ENCODE results near the gene SERPINA10. TPM values are rescaled to one million over a fixed set of nuclear protein-coding genes. Genes with fewer than 3 reads are reported as not detected.

SERPINA10 gene
- total RNA-seq, 1 experiment from 2014 or later, result not detected

DNA sequence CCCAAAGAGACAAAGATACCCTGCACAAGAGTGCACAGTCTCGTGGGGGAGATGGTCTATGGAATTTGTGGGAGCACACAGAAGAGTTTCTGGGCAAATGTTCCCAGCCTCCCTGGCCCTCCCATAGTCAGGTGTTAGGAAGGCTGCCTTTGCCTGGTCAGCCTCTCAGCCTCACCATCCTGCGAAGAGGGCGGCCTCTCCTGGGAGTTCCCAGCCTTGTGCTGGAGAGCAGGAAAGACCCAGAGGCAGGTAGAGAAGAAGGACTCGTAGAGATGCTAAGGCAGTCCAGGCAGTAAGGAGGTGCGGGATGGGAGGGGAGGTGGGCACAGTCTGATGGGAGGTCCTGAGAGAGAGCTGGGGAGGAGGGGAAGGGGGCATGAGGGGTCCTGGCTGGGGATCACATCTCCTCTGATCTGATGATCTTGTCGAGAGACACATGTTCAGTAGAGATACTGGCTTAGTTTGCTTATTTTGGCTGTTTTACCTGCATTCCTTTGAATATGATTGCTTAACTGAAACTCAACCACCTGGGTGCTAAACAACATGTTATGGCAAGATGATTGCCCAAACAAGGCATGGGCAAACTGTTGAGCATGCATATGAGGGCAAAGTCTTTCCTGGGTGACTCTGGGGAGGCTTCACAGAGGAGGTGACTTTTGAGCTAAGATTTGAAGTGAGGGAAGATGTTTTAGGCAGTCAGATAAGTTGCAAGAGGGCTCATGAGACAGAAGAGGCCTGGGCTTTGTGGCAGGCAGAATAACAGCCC lies 19.6 kb upstream of the SERPINA10 start:
- Histone ChIP-seq H3K4me2 (ENCODE audit: low read length) (no peak overlapping the region), H3K27me3 (ENCODE audit: low read length) (no peaks in the 10 kb centered on the region), H3K4me1 (ENCODE audit: insufficient read depth, low read length) (no peaks in the 10 kb centered on the region), H3K79me2 (ENCODE audit: low read length) (no peaks in the 10 kb centered on the region), H3K9me3 (ENCODE audit: low read length) (no peaks in the 10 kb centered on the region), H2AFZ (ENCODE audit: low read length) (no peak overlapping the region), H3K9me2 (replicated peaks; ENCODE audit: low read length) (no peaks in the 10 kb centered on the region), H4K20me1 (ENCODE audit: low read length) (no peaks in the 10 kb centered on the region), H3K4me3 (ENCODE audit: low read length) (no peak overlapping the region), H3F3A (ENCODE audit: low read length, unreplicated experiment) (no peaks in the 10 kb centered on the region), H3K36me3 (ENCODE audit: low read depth, low read length) (no peaks in the 10 kb centered on the region), H3K27ac (ENCODE audit: low read length) (no peak overlapping the region), H3K9ac (ENCODE audit: low read length) (no peak overlapping the region)
- CTCF ChIA-PET, result no interaction called here
- POLR2A ChIA-PET (ENCODE audit: unreplicated experiment), result no interaction called here
- intact Hi-C loops (cut with micrococcal nuclease), result no loop called here
- no TSS peak for BruUV-seq (replicated peaks)
- ATAC-seq (no peak), DNase-seq (no peak)
- TF ChIP-seq EZH2 (IDR thresholded peaks at IDR 0.05; ENCODE audit: low read length, unreplicated experiment), result no peak
- no peak for TF ChIP-seq CTCF (conservative IDR thresholded peaks at IDR 0.05; ENCODE audit: low read depth, low read length)
- no peak for TF ChIP-seq EZH2phosphoT487 (IDR thresholded peaks at IDR 0.05; ENCODE audit: borderline replicate concordance, low read length)

- intact Hi-C loops (cut with micrococcal nuclease), result no loop called here
- H2AFZ ChIP-seq (ENCODE audit: low read length), result no peak overlapping the region
Observed at GRCh38 chr14:94310248-94310647, 17.2 kb upstream of the SERPINA10 start.

More at GRCh38 chr14:94310248-94310647, 17.2 kb upstream of the SERPINA10 start:
- H3F3A ChIP-seq (ENCODE audit: low read length, unreplicated experiment), result no peaks in the 10 kb centered on the region
- H3K9me3 ChIP-seq (ENCODE audit: low read length), result no peaks in the 10 kb centered on the region
- H3K9ac ChIP-seq (ENCODE audit: low read length), result no peak overlapping the region
- no peaks in the 10 kb centered on the region for H3K36me3 ChIP-seq (ENCODE audit: low read depth, low read length)
- H3K79me2 ChIP-seq (ENCODE audit: low read length), result no peaks in the 10 kb centered on the region
- H3K4me3 ChIP-seq (ENCODE audit: low read length), result no peak overlapping the region
- H3K27me3 ChIP-seq (ENCODE audit: low read length), result no peaks in the 10 kb centered on the region; the same call in 1 of the 2 replicates
- no peak overlapping the region for H3K27ac ChIP-seq (ENCODE audit: low read length)
- no peaks in the 10 kb centered on the region for H4K20me1 ChIP-seq (ENCODE audit: low read length)
- no TSS peak for BruUV-seq (replicated peaks)
- no peak for TF ChIP-seq EZH2phosphoT487 (IDR thresholded peaks at IDR 0.05; ENCODE audit: borderline replicate concordance, low read length)
- TF ChIP-seq CTCF (conservative IDR thresholded peaks at IDR 0.05; ENCODE audit: low read depth, low read length), result no peak
- no peak for TF ChIP-seq EZH2 (IDR thresholded peaks at IDR 0.05; ENCODE audit: low read length, unreplicated experiment)
- ChIA-PET CTCF (no interaction called here), POLR2A (ENCODE audit: unreplicated experiment) (no interaction called here)
- no peaks in the 10 kb centered on the region for H3K4me1 ChIP-seq (ENCODE audit: insufficient read depth, low read length)
- DNase-seq, result no peak
- no peak overlapping the region for H3K4me2 ChIP-seq (ENCODE audit: low read length)
- no peaks in the 10 kb centered on the region for H3K9me2 ChIP-seq (replicated peaks; ENCODE audit: low read length)
- ATAC-seq, result no peak
